ENCODE data around the gene SNW1. TPM values are rescaled to one million over a fixed set of nuclear protein-coding genes. Genes with fewer than 3 reads are reported as not detected.
A peak's percentile ranks its signal among the peaks of the same experiment; 100 is the strongest.

SNW1 gene
- total and polyA plus RNA-seq, 2 of the 4 experiments (the other 2 are of a cell fraction), result 28.2 to 30.6 TPM

GRCh38 chr14:77804592-77804991, 43.6 kb upstream of the SNW1 start:
- TF ChIP-seq CEBPB (IDR thresholded peaks at IDR 0.05; ENCODE audit: low read depth, low read length) (no peak), RFX5 (IDR thresholded peaks at IDR 0.05; ENCODE audit: low read depth, low read length) (no peak), BHLHE40 (IDR thresholded peaks at IDR 0.05; ENCODE audit: low read depth, low read length) (no peak), ELK1 (IDR thresholded peaks at IDR 0.05; ENCODE audit: borderline replicate concordance, low read depth, low read length) (no peak), CTCF (conservative IDR thresholded peaks at IDR 0.05; ENCODE audit: low read depth, low read length) (peak; percentile 29)
- TF ChIP-seq, protein P1, sequence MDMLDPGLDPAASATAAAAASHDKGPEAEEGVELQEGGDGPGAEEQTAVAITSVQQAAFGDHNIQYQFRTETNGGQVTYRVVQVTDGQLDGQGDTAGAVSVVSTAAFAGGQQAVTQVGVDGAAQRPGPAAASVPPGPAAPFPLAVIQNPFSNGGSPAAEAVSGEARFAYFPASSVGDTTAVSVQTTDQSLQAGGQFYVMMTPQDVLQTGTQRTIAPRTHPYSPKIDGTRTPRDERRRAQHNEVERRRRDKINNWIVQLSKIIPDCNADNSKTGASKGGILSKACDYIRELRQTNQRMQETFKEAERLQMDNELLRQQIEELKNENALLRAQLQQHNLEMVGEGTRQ (IDR thresholded peaks at IDR 0.05; ENCODE audit: low read depth, low read length), result no peak
- Histone ChIP-seq H2BK20ac (ENCODE audit: low read depth, low read length) (no peak overlapping the region), H2AK5ac (ENCODE audit: low read depth, low read length) (no peak overlapping the region), H3K79me1 (ENCODE audit: low read depth in 1 of 2, low read length in 2 of 2) (peaks cover 0 to 4% of the 10 kb centered on the region in 2 experiments; a peak in 3 of 4 replicates), H3K9me3 (ENCODE audit: control insufficient read depth, insufficient read depth, low read length) (no peaks in the 10 kb centered on the region), H3K4me2 (ENCODE audit: low read depth, low read length) (no peak overlapping the region), H2BK15ac (ENCODE audit: low read depth, low read length) (no peak overlapping the region), H2AFZ (replicated peaks; ENCODE audit: low read length, poor library complexity) (no peak overlapping the region), H3K23ac (ENCODE audit: low read depth, low read length) (no peak overlapping the region), H3K27ac (ENCODE audit: insufficient read depth, low read length) (no peak overlapping the region), H4K20me1 (ENCODE audit: insufficient read depth, low read length) (no peaks in the 10 kb centered on the region), H3K4ac (ENCODE audit: low read depth, low read length) (no peak overlapping the region), H3K4me1 (ENCODE audit: control insufficient read depth, insufficient read depth, low read length) (peaks cover 3% of the 10 kb centered on the region), H3K4me3 (ENCODE audit: insufficient read depth, low read depth, low read length) (no peak overlapping the region), H4K5ac (ENCODE audit: low read depth, low read length) (no peak overlapping the region), H4K91ac (ENCODE audit: insufficient read depth, low read depth, low read length) (no peak overlapping the region), H3K36me3 (ENCODE audit: control insufficient read depth, insufficient read depth, low read length) (no peaks in the 10 kb centered on the region), H3K18ac (ENCODE audit: low read depth, low read length) (no peak overlapping the region), H2BK5ac (ENCODE audit: low read depth, low read length, poor library complexity, severe bottlenecking) (no peak overlapping the region), H3K14ac (replicated peaks; ENCODE audit: low read depth, low read length) (no peak overlapping the region), H2BK120ac (ENCODE audit: low read depth, low read length) (no peak overlapping the region), H4K8ac (ENCODE audit: low read depth in 2 of 2, low read length in 2 of 2) (no peak overlapping the region), H3K27me3 (ENCODE audit: control insufficient read depth, insufficient read depth, low read length) (no peaks in the 10 kb centered on the region), H3K9me1 (ENCODE audit: insufficient read depth, low read length) (no peaks in the 10 kb centered on the region), H3K56ac (ENCODE audit: extremely low read depth, insufficient read depth, low read length) (no peak overlapping the region), H3K9ac (ENCODE audit: low read depth, low read length) (no peak overlapping the region), H2AK9ac (replicated peaks; ENCODE audit: low read depth, low read length, poor library complexity) (no peak overlapping the region)
- dilution Hi-C loops (cut with HindIII; ENCODE audit: low sequenced_read_pairs, unreplicated experiment) (no loop called here), in situ Hi-C loops (cut with MboI; ENCODE audit: low sequenced_read_pairs) (no loop called here), intact Hi-C loops (cut with micrococcal nuclease) (loop anchor here (5.0 kb wide), 1 partner anchor 347 kb away; the partner anchor contains the start of genes AHSA1 and VIPAS39)
- ATAC-seq (ENCODE audit: low read depth) (no peak), DNase-seq (no peak)
- ChIA-PET CTCF (no interaction called here), POLR2A (ENCODE audit: unreplicated experiment) (no interaction called here)
- no TSS peak for BruUV-seq (replicated peaks)
- no CpG with 5 or more reads among the region's 6 CpGs for WGBS, 2 experiments (ENCODE audit: extremely low coverage in 2 of 2, insufficient read length in 1 of 2)
